IPS-NIHi11 (cell line): ENCODE data around the gene TRABD.
A peak's percentile ranks its signal among the peaks of the same experiment; 100 is the strongest.

Experiments
- DNase-seq: peaks from one replicate; pipeline ENCODE4 v3.0.0; 2012; ENCODE audit warnings: mixed read lengths, low spot score

Gene TRABD

GRCh38 chr22:50174382-50175190 is 11.1 kb upstream of the TRABD start:
- DNase-seq: no peak

- no peak for DNase-seq
These were observed 10.6 kb upstream of the TRABD start for GRCh38 chr22:50175191-50175461.

- no peak for DNase-seq
These were observed 9.5 kb upstream of the TRABD start for GRCh38 chr22:50175921-50176849.

GRCh38 chr22:50176850-50177536 is 8.7 kb upstream of the TRABD start:
- DNase-seq: no peak

- DNase-seq: peak; percentile 57
These were observed 7.9 kb upstream of the TRABD start for GRCh38 chr22:50177537-50178470.

- no peak for DNase-seq
These were observed 7.2 kb upstream of the TRABD start for GRCh38 chr22:50178471-50178864.

- DNase-seq: no peak
These were observed 6.5 kb upstream of the TRABD start for GRCh38 chr22:50178871-50179869.

- DNase-seq: no peak
These were observed 5.6 kb upstream of the TRABD start for GRCh38 chr22:50179937-50180726.

- no peak for DNase-seq
These were observed 4.8 kb upstream of the TRABD start for GRCh38 chr22:50180727-50181521.

GRCh38 chr22:50182176-50183081 is 3.3 kb upstream of the TRABD start:
- DNase-seq: no peak

- no peak for DNase-seq
These were observed 2.4 kb upstream of the TRABD start for GRCh38 chr22:50183141-50183971.

GRCh38 chr22:50184004-50184901 is 1.5 kb upstream of the TRABD start:
- peak; percentile 55 for DNase-seq

- peak; percentile 65 for DNase-seq
These were observed 775 bp upstream of the TRABD start for GRCh38 chr22:50184902-50185374.

GRCh38 chr22:50186181-50186714 is 535 bp downstream of the TRABD start:
- DNase-seq: no peak
